WTC11 (cell line): ENCODE results near the gene CLEC20A. TPM values are rescaled to one million over a fixed set of nuclear protein-coding genes. Genes with fewer than 3 reads are reported as not detected.

ENCODE experiments used
- ATAC-seq: fragments of 200-7000 bp; cut with Tn5 transposase; 2 replicates; pipeline ENCODE4 v1.10.0; 2021; ENCODE audit warnings: mild to moderate bottlenecking, moderate library complexity
- CTCF ChIA-PET: fragments of 300-600 bp; sonication (Branson Sonifier 250); formaldehyde crosslinking; loops from one replicate; lab custom pipeline; 2021; ENCODE audit warnings: antibody characterized with exemption; lab: Charles Lee
- POLR2A ChIA-PET: fragments of 350-600 bp; sonication (Branson Sonifier 250); formaldehyde crosslinking; loops from one replicate; lab custom pipeline; 2021; ENCODE audit warnings: antibody characterized with exemption; lab: Charles Lee
- DNase-seq: peaks from one replicate; pipeline ENCODE4 v3.0.0; 2021; ENCODE audit warnings: low spot score
- H3K27ac Mint-ChIP-seq: 2 replicates; pipeline ENCODE4 v1.8.0; 2021; ENCODE audit warnings: mixed read lengths
- H3K27me3 Mint-ChIP-seq: 2 replicates; pipeline ENCODE4 v1.8.0; 2021; ENCODE audit warnings: low read depth, mild to moderate bottlenecking, moderate library complexity, mixed read lengths
- H3K36me3 Mint-ChIP-seq: 2 replicates; pipeline ENCODE4 v1.8.0; 2021; ENCODE audit warnings: mixed read lengths
- H3K4me1 Mint-ChIP-seq: 2 replicates; pipeline ENCODE4 v1.8.0; 2022; ENCODE audit warnings: mixed read lengths
- H3K4me3 Mint-ChIP-seq: 2 replicates; pipeline ENCODE4 v1.8.0; 2021; ENCODE audit warnings: mild to moderate bottlenecking, moderate library complexity, mixed read lengths
- H3K9me3 Mint-ChIP-seq: 2 replicates; pipeline ENCODE4 v1.8.0; 2021; ENCODE audit warnings: mixed read lengths
- CREB1 ChIP-seq: sonication (generic); formaldehyde crosslinking; IDR thresholded peaks from 2 replicates; pipeline ENCODE4 v1.8.0; 2023; ENCODE audit warnings: mild to moderate bottlenecking, missing genetic modification reagents
- ELF4 ChIP-seq: sonication (generic); formaldehyde crosslinking; IDR thresholded peaks from 2 replicates; pipeline ENCODE4 v1.8.1; 2022; ENCODE audit warnings: low read depth, mild to moderate bottlenecking, moderate library complexity, missing genetic modification reagents
- ETV6 ChIP-seq: sonication (generic); formaldehyde crosslinking; IDR thresholded peaks from 2 replicates; pipeline ENCODE4 v1.8.1; 2022; ENCODE audit warnings: mild to moderate bottlenecking, missing genetic modification reagents
- FOXP4 ChIP-seq: sonication (generic); formaldehyde crosslinking; IDR thresholded peaks from 2 replicates; pipeline ENCODE4 v1.8.0; 2022; ENCODE audit warnings: mild to moderate bottlenecking, missing genetic modification reagents
- NFYB ChIP-seq: sonication (generic); formaldehyde crosslinking; conservative IDR thresholded peaks from 2 replicates; pipeline ENCODE4 v1.8.0; 2022; ENCODE audit warnings: low read depth, missing genetic modification reagents
- NR2C2 ChIP-seq: sonication (generic); formaldehyde crosslinking; IDR thresholded peaks from 2 replicates; pipeline ENCODE4 v1.8.0; 2022; ENCODE audit warnings: mild to moderate bottlenecking, missing genetic modification reagents
- OVOL2 ChIP-seq: fragments of 250-450 bp; sonication (Bioruptor Pico); IDR thresholded peaks from 2 replicates; pipeline ENCODE4 v1.9.0; 2021; ENCODE audit warnings: mild to moderate bottlenecking, borderline replicate concordance
- RELA ChIP-seq: sonication (generic); formaldehyde crosslinking; IDR thresholded peaks from 2 replicates; pipeline ENCODE4 v1.8.1; 2022; ENCODE audit warnings: missing genetic modification reagents, mild to moderate bottlenecking, borderline replicate concordance
- STAT6 ChIP-seq: sonication (generic); formaldehyde crosslinking; conservative IDR thresholded peaks from 2 replicates; pipeline ENCODE4 v1.8.1; 2023; ENCODE audit warnings: mild to moderate bottlenecking, low read depth, missing genetic modification reagents, moderate library complexity
- TEAD4 ChIP-seq: sonication (generic); formaldehyde crosslinking; IDR thresholded peaks from 2 replicates; pipeline ENCODE4 v1.8.0; 2022; ENCODE audit warnings: mild to moderate bottlenecking, missing genetic modification reagents
- USF1 ChIP-seq: sonication (generic); formaldehyde crosslinking; IDR thresholded peaks from 2 replicates; pipeline ENCODE4 v1.8.0; 2022; ENCODE audit warnings: mild to moderate bottlenecking, missing genetic modification reagents
- ZNF317 ChIP-seq: sonication (generic); formaldehyde crosslinking; IDR thresholded peaks from 2 replicates; pipeline ENCODE4 v1.8.1; 2023; ENCODE audit warnings: low read depth, mild to moderate bottlenecking, moderate library complexity, missing genetic modification reagents, borderline replicate concordance
- ZNF396 ChIP-seq: fragments of 250-450 bp; sonication (Bioruptor Pico); IDR thresholded peaks from 2 replicates; pipeline ENCODE4 v1.8.0; 2021; ENCODE audit warnings: mild to moderate bottlenecking, moderate library complexity, borderline replicate concordance
- ZNF423 ChIP-seq: fragments of 250-450 bp; sonication (Bioruptor Pico); IDR thresholded peaks from 2 replicates; pipeline ENCODE4 v2.1.2; 2022; ENCODE audit warnings: mild to moderate bottlenecking, moderate library complexity
- ZNF671 ChIP-seq: fragments of 250-450 bp; sonication (Bioruptor Pico); IDR thresholded peaks from 2 replicates; pipeline ENCODE4 v1.8.0; 2021; ENCODE audit warnings: mild to moderate bottlenecking
- total RNA-seq: library from RNA; stranded (reverse); gene quantifications from 3 replicates; pipeline ENCODE4 v1.2.3, GENCODE V29; 2021
- TF ChIP-seq, protein P1 (sequence below): fragments of 250-450 bp; sonication (Bioruptor Pico); IDR thresholded peaks from 2 replicates; pipeline ENCODE4 v2.1.2; 2022; ENCODE audit warnings: mild to moderate bottlenecking, moderate library complexity
- TF ChIP-seq, protein P2 (sequence below): sonication (generic); formaldehyde crosslinking; IDR thresholded peaks from 2 replicates; pipeline ENCODE4 v1.8.1; 2022; ENCODE audit warnings: mild to moderate bottlenecking, missing genetic modification reagents, moderate library complexity, borderline replicate concordance
- TF ChIP-seq, protein P3 (sequence below): sonication (generic); formaldehyde crosslinking; IDR thresholded peaks from 2 replicates; pipeline ENCODE4 v1.8.1; 2022; ENCODE audit warnings: low read depth, missing genetic modification reagents, borderline replicate concordance

CLEC20A gene
- total RNA-seq, 1 experiment from 2014 or later: not detected

DNA sequence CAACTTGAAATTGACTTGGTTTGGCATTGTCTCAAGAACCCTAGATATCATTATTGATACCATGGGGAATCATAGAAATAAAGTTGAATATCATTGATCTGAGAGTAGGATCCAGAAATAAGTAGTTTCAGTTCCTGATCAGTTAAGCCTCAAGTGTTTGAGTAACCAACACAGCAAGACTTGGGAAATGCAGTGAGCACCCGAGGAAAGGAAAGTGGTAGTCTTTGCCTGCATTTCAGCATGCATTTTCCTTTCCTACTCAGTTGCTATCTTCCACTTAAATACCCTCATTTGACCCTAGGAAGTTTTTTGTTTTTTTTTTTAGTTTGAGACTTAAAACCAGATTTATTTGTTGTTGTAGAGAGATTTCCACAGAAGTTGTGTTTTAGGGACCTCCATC lies 18.9 kb downstream of the CLEC20A start:
- no peaks in the 10 kb centered on the region for H3K27me3 Mint-ChIP-seq
- no peak overlapping the region for H3K4me3 Mint-ChIP-seq
- ATAC-seq (no peak), DNase-seq (no peak)
- CTCF ChIA-PET: no interaction called here
- H3K4me1 Mint-ChIP-seq: peaks cover 16% of the 10 kb centered on the region
- POLR2A ChIA-PET: no interaction called here
- TF ChIP-seq ELF4: no peak
- no peak for TF ChIP-seq TEAD4 (CRISPR knock-in tag)
- TF ChIP-seq ZNF317: no peak
- TF ChIP-seq USF1 (CRISPR knock-in tag): no peak
- no peak for TF ChIP-seq ETV6 (CRISPR knock-in tag)
- no peak for TF ChIP-seq ZNF396 (CRISPR knock-in tag)
- TF ChIP-seq, protein P1, sequence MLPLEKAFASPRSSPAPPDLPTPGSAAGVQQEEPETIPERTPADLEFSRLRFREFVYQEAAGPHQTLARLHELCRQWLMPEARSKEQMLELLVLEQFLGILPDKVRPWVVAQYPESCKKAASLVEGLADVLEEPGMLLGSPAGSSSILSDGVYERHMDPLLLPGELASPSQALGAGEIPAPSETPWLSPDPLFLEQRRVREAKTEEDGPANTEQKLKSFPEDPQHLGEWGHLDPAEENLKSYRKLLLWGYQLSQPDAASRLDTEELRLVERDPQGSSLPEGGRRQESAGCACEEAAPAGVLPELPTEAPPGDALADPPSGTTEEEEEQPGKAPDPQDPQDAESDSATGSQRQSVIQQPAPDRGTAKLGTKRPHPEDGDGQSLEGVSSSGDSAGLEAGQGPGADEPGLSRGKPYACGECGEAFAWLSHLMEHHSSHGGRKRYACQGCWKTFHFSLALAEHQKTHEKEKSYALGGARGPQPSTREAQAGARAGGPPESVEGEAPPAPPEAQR (CRISPR knock-in tag): no peak
- no peak for TF ChIP-seq ZNF671 (CRISPR knock-in tag)
- no peak for TF ChIP-seq RELA (CRISPR knock-in tag)
- no peak for TF ChIP-seq CREB1 (CRISPR knock-in tag)
- no peak for TF ChIP-seq NFYB (CRISPR knock-in tag)
- TF ChIP-seq FOXP4 (CRISPR knock-in tag): no peak
- TF ChIP-seq, protein P2, sequence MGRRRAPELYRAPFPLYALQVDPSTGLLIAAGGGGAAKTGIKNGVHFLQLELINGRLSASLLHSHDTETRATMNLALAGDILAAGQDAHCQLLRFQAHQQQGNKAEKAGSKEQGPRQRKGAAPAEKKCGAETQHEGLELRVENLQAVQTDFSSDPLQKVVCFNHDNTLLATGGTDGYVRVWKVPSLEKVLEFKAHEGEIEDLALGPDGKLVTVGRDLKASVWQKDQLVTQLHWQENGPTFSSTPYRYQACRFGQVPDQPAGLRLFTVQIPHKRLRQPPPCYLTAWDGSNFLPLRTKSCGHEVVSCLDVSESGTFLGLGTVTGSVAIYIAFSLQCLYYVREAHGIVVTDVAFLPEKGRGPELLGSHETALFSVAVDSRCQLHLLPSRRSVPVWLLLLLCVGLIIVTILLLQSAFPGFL: no peak
- no peak for TF ChIP-seq STAT6 (CRISPR knock-in tag)
- no peak for TF ChIP-seq OVOL2 (CRISPR knock-in tag)
- no peak for TF ChIP-seq NR2C2 (CRISPR knock-in tag)
- no peak for TF ChIP-seq ZNF423 (CRISPR knock-in tag)
- TF ChIP-seq, protein P3, sequence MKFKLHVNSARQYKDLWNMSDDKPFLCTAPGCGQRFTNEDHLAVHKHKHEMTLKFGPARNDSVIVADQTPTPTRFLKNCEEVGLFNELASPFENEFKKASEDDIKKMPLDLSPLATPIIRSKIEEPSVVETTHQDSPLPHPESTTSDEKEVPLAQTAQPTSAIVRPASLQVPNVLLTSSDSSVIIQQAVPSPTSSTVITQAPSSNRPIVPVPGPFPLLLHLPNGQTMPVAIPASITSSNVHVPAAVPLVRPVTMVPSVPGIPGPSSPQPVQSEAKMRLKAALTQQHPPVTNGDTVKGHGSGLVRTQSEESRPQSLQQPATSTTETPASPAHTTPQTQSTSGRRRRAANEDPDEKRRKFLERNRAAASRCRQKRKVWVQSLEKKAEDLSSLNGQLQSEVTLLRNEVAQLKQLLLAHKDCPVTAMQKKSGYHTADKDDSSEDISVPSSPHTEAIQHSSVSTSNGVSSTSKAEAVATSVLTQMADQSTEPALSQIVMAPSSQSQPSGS (CRISPR knock-in tag): no peak
- H3K9me3 Mint-ChIP-seq: no peaks in the 10 kb centered on the region
- no peak overlapping the region for H3K27ac Mint-ChIP-seq
- peaks cover 16% of the 10 kb centered on the region for H3K36me3 Mint-ChIP-seq
